Lower leg skin (tissue), 4 donors: ENCODE data around the gene LCN9. TPM values are rescaled to one million over a fixed set of nuclear protein-coding genes. Genes with fewer than 3 reads are reported as not detected.

Experiments
- DNase-seq, 2 donors: peaks; one replicate each; pipeline ENCODE4 v3.0.0-alpha.2; 2019; ENCODE audit warnings: low spot score in 2 of 2
- H3K4me3 ChIP-seq: fragments of 200-600 bp; sonication (generic); 2 replicates; pipeline ENCODE4 v1.5.1; 2017; ENCODE audit warnings: mild to moderate bottlenecking, low read depth; ENCODE audit not compliant: poor library complexity, severe bottlenecking
- CTCF ChIP-seq, 3 donors: fragments of 450-650 bp; IDR thresholded peaks; one replicate each; pipeline ENCODE4 v1.5.1; 2016; ENCODE audit warnings: antibody characterized with exemption in 3 of 3, mild to moderate bottlenecking in 3 of 3, moderate library complexity in 2 of 3
- POLR2A ChIP-seq, 2 donors: fragments of 450-650 bp; IDR thresholded peaks; one replicate each; pipeline ENCODE4 v1.6.1; 2016 to 2017; ENCODE audit warnings: antibody characterized with exemption in 2 of 2, mild to moderate bottlenecking in 1 of 2, moderate library complexity in 1 of 2
- WGBS, 2 donors: methylation state at CpG; one replicate each; pipeline ENCODE4 v1.1.5; 2018; 5-methylcytosine and 5-hydroxymethylcytosine counted together
- intact Hi-C: fragments of 100-400 bp; cut with DNase I; formaldehyde crosslinking; loops from one replicate; pipeline ENCODE4 v1.15.0; 2023; ENCODE audit warnings: low total_unique reads
- total RNA-seq, 4 donors: library from RNA; depleted of rRNA; stranded (reverse); fragments of >200 nt; gene quantifications; one replicate each; pipeline ENCODE4 v1.1.0, GENCODE V29; 2016

Gene LCN9
- total RNA-seq, 4 donors from 2014 or later = not detected

DNA sequence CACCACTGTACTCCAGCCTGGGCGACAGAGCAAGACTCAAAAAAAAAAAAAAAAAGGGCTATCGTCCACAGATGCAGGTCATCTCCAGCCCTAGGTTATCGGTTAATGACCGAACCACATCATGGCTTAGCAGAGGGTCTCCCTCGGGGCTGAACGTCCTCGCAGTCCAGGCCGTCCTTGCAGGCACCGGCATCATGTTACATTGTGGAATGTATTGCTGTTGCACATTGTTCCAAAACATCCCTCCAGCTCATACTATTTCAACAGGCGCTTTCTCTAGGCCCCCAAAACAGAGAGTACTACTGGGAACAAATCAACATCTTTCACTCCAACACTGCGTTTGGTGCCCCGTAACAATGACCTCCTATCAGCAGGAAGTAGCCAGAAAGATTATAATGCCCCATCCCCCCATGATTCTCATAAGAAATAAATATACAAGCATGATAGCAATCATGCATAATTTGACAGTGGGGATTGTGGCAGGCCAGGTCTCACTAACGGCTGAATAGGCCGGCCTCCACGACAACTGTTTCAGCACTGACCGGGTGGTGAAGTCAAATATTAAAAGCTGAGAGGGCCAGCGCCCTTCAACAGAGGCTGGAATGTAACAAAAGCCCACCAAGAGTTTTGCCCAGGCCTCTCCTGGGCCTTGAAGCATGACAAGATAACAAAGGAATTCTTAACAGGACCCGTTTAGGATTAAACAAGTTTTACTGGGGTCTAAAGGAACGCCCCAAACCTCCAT lies 1.1 kb upstream of the LCN9 start:
- DNase-seq = peak in 1 of 2 donors; percentile 17
- WGBS, 2 donors = 60 to 67% methylated on average over 19 of the region's 19 CpGs
- no peak for TF ChIP-seq CTCF (IDR thresholded peaks at IDR 0.05)
- no peak for TF ChIP-seq POLR2A (IDR thresholded peaks at IDR 0.05)
- no peak overlapping the region for H3K4me3 ChIP-seq
- intact Hi-C loops = no loop called here

DNA sequence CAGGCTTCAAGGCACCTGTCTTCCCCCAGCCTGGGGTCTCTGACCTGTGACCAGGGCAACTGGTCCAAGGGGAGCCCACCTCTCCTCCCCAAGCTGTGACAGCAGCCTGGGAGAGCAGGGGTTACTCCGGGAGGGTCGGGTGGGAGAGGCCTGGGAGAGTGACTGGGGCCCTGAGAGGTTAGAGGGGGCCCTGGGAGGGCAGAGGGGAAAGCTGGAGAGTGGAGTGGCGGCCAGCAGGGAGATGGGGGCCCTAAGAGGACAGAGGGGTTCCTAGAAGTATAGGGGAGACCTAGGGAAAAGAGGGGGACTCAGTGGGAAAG lies 302 bp downstream of the LCN9 start:
- DNase-seq = no peak
- WGBS, 2 donors = 56 to 67% methylated on average over 3 of the region's 3 CpGs
- intact Hi-C loops = no loop called here
- no peak overlapping the region for H3K4me3 ChIP-seq
- no peak for TF ChIP-seq CTCF (IDR thresholded peaks at IDR 0.05)
- TF ChIP-seq POLR2A (IDR thresholded peaks at IDR 0.05) = no peak

- intact Hi-C loops = no loop called here
- 78 to 83% methylated on average over 12 of the region's 12 CpGs for WGBS, 2 donors
- DNase-seq = no peak
- TF ChIP-seq CTCF (IDR thresholded peaks at IDR 0.05) = no peak
- no peak for TF ChIP-seq POLR2A (IDR thresholded peaks at IDR 0.05)
- H3K4me3 ChIP-seq = no peak overlapping the region
Observed at GRCh38 chr9:135663857-135664256, 748 bp downstream of the LCN9 start.

GRCh38 chr9:135664266-135664665 lies 1.2 kb downstream of the LCN9 start:
- no peak for DNase-seq
- intact Hi-C loops = no loop called here
- 85 to 86% methylated on average over 8 to 10 of the region's 10 CpGs for WGBS, 2 donors
- no peak for TF ChIP-seq POLR2A (IDR thresholded peaks at IDR 0.05)
- no peak for TF ChIP-seq CTCF (IDR thresholded peaks at IDR 0.05)
- H3K4me3 ChIP-seq = no peak overlapping the region

DNA sequence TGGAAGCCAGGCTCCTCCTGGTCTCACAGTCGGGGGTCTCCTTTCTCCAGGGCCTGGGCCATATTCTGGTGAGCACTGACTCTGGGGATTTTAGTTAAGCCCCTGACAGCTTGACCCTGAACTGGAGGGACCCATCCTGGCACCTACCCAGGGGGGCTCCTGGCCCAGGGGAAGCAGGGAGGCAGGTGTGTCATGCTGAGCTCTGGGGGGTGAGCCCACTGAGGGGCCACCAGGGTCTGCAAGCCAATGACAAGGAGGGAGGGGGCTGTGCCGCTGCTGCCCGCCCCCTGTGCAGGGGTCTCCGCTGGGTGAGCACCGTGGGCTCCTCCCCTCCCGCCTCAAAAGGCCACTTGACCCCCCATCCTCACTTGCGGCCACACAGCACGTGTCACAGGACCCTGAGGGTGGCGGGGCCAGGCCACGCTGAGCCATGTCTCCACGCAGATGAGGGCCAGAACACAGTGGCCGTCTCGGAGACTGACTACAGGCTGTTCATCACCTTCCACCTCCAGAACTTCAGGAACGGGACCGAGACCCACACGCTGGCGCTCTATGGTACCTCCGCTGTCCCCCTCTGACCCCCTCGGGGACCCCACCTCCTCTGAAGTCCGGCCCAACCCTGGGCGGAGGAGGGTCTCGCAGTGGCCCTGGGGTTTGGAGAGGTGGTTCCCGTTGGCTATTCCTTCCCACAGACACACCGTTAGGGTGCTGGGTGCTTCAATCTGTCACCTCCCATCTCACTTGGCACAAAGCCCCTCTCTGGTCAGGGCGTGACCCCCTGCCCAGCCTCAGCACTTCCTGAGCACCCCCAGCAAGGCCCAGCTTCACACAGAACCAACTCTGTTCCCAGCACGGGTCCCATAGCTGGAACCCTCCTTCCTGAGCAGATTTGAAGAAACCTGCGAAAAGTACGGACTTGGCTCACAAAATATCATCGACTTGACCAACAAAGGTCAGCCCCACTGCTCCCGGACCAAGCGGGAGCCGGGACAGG lies 2.0 kb downstream of the LCN9 start:
- intact Hi-C loops = no loop called here
- TF ChIP-seq CTCF (IDR thresholded peaks at IDR 0.05) (no peak), POLR2A (IDR thresholded peaks at IDR 0.05) (no peak)
- 75 to 78% methylated on average over 29 to 32 of the region's 32 CpGs for WGBS, 2 donors
- no peak for DNase-seq
- no peak overlapping the region for H3K4me3 ChIP-seq
